ENCODE data around the gene CHD6.

Gene CHD6

DNA sequence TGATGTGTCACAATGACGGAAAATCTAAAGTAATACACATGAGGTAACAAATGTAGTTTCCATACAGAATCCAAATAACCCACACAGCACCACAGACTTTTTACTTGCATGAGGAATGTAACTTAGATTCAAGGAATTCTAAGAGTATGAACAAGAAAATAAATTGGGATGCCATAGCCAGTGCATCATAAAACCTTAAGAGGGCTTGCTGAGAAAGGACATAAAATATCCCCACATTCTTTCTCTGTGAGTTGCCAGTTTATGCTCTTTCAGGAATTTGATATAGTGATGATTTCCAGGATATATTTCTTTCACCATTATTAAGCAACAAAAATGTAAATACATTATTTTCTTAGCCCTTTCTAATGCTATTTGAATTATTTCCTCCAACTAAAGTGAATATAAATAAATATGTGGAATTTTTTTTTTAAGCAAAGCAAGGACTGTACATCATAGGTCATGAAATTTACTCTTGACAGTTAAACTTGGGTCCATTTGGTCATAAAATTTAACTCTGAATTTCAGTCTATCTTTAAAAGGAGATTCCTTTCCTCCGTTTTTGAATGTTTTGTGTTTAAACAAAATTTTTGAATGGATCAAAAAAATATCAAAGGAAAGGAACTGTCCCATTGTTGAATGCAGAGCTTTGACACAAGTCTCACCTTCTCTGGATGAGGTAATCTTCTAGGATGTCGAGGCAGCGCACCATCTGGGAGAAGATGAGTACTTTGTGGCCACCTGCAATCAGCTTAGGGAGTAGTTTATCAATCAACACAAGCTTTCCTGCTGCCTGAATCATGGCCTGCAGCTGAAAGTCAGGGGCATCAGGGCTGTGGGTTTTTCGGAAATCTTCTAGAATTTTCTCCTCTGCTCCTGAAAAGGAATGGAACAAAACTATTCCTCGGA, 135.3 kb downstream of the CHD6 start:
- H3K9ac ChIP-seq (ENCODE audit: low read depth, low read length) = no peak overlapping the region
- no peaks in the 10 kb centered on the region for H3K4me1 ChIP-seq (ENCODE audit: insufficient read depth, low read length)
- H3K36me3 ChIP-seq (ENCODE audit: insufficient read depth, low read length) = peaks cover 22% of the 10 kb centered on the region
- H3K9me3 ChIP-seq (ENCODE audit: control insufficient read depth, insufficient read depth, low read length) = no peaks in the 10 kb centered on the region

DNA sequence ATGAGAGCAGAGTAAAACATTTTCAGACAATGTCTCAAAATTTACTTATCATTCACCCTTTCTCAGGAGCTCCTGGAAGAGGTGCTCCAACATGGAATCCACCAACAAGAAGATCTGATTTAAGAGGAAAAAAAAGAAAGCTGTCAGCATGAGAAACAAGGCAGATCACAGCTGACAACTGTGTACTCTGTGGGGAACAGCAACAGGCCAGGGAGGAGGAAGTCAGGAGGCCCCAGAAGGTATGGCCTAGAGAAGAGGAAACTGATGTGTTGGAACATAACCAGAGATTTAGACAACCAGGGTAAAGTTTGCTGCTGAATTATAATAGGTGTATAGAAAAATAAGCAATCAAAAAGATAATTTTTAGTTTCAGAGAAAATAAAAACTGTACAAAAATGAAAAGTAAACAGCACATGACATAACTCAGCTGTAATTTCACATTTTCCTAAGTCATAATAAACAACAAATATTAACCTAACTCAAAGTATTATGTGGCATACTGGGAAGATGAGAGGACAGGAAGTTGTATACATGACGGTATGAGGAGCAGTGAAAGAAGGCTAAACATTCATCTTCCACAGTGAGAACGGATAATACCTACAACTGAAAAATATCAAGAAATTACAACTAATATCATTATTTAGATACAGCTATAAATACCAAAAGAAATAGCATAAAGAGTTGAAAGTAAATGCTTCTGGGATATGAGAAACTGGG, 138.0 kb downstream of the CHD6 start:
- no peak overlapping the region for H3K9ac ChIP-seq (ENCODE audit: low read depth, low read length)
- peaks cover 4% of the 10 kb centered on the region for H3K36me3 ChIP-seq (ENCODE audit: insufficient read depth, low read length)
- H3K9me3 ChIP-seq (ENCODE audit: control insufficient read depth, insufficient read depth, low read length) = no peaks in the 10 kb centered on the region
- no peaks in the 10 kb centered on the region for H3K4me1 ChIP-seq (ENCODE audit: insufficient read depth, low read length)

DNA sequence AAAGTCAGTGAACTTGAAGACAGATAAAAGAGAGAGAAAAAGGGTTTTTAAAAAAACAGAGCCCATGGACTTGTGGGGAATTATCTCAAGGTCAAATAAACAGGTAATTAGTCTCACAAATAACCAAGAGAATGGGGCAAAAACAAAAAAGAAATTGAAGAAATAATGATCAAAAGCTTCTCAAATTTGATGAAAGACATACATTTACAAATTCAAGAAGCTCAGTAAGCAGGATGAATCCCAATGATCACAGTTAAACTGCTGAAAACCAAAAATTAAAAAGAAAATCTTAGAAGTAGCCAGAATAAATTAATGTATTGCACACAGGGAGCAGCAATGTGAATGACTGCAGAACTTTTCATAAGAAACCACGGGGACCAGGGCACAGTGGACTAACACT, 139.1 kb downstream of the CHD6 start:
- Histone ChIP-seq H3K36me3 (ENCODE audit: insufficient read depth, low read length) (peaks cover 2% of the 10 kb centered on the region), H3K4me1 (ENCODE audit: insufficient read depth, low read length) (no peaks in the 10 kb centered on the region), H3K9me3 (ENCODE audit: control insufficient read depth, insufficient read depth, low read length) (no peaks in the 10 kb centered on the region), H3K9ac (ENCODE audit: low read depth, low read length) (no peak overlapping the region)

DNA sequence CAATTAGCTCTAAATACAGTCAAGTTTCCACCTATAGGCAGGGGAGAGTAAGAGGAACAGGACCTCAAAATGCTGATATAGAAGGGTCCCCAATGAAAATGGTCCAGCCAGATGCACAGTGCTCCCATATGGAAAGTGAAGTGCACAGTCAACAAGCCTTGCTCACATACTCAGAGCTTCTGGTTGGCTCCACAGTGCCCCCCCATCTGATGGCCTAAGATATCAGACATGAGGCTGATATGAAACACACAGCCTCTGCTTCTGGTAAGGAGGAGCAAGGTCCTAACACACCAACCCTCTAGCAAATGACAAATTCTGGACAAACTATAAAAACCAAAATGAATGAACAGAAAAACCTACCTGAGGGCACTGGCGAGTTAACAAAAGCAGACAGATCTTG, 140.2 kb downstream of the CHD6 start:
- Histone ChIP-seq H3K9me3 (ENCODE audit: control insufficient read depth, insufficient read depth, low read length) (no peaks in the 10 kb centered on the region), H3K36me3 (ENCODE audit: insufficient read depth, low read length) (peaks cover 2% of the 10 kb centered on the region), H3K4me1 (ENCODE audit: insufficient read depth, low read length) (no peaks in the 10 kb centered on the region), H3K9ac (ENCODE audit: low read depth, low read length) (no peak overlapping the region)

DNA sequence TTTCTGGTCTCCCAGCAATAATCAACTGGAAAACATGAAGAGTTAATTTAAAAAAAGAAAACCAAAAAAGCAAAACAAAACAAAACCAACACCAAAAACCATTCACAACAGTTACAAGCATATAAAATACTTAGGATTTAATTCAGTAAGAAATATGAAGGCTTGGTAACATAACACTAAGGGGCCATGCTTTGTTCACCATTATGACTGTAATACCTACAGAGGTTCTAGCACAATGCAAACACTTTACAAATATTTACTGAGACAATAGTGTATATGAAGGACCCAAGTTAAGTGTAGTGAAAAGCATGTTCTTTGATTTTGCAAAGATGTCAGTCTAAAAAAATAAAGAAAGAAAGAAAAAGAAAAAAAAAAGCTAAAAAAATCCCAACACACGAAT, 141.7 kb downstream of the CHD6 start:
- no peak overlapping the region for H3K9ac ChIP-seq (ENCODE audit: low read depth, low read length)
- no peaks in the 10 kb centered on the region for H3K4me1 ChIP-seq (ENCODE audit: insufficient read depth, low read length)
- no peaks in the 10 kb centered on the region for H3K9me3 ChIP-seq (ENCODE audit: control insufficient read depth, insufficient read depth, low read length)
- H3K36me3 ChIP-seq (ENCODE audit: insufficient read depth, low read length) = peaks cover 6% of the 10 kb centered on the region

DNA sequence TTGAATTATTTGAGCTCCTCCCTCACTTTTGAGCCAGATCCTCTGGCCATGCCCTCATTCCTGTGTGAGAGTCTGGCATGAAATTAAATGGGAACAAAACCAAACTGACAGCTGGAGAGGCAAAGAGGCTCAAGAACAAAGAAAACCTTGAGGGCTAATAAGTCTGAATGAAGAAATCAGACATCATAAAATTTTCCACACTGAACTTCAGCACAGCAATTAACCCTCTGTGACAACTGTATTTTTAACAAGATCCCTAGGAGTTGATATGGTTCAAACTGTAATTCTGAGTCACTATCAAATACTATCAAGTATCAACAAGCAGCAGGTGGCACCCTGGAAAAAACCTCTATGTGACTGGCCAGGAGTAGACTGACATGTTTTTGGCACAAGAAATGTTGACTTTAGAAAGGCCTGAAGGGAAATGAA, 142.2 kb downstream of the CHD6 start:
- Histone ChIP-seq H3K9me3 (ENCODE audit: control insufficient read depth, insufficient read depth, low read length) (no peaks in the 10 kb centered on the region), H3K4me1 (ENCODE audit: insufficient read depth, low read length) (no peaks in the 10 kb centered on the region), H3K9ac (ENCODE audit: low read depth, low read length) (no peak overlapping the region), H3K36me3 (ENCODE audit: insufficient read depth, low read length) (peaks cover 6% of the 10 kb centered on the region)

DNA sequence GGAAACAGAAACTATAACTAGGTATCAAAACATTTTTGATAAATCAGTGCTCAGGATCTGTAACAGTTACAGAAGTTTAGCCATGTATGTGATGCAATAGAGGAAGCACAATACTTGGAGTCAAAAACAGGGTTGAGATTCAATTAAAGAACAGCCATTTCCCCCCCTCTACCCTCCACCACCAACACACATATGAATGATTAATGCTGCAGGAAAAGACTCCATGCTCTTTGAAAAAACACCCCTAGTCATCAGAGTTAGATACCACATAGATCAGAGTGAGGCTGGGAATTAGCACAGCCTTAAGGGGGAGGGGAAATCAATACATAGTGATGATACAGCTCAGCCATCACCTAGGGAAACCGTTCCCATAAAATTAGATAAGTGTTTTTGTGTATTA, 142.7 kb downstream of the CHD6 start:
- H3K9me3 ChIP-seq (ENCODE audit: control insufficient read depth, insufficient read depth, low read length) = no peaks in the 10 kb centered on the region
- H3K4me1 ChIP-seq (ENCODE audit: insufficient read depth, low read length) = no peaks in the 10 kb centered on the region
- H3K9ac ChIP-seq (ENCODE audit: low read depth, low read length) = no peak overlapping the region
- H3K36me3 ChIP-seq (ENCODE audit: insufficient read depth, low read length) = peaks cover 6% of the 10 kb centered on the region

DNA sequence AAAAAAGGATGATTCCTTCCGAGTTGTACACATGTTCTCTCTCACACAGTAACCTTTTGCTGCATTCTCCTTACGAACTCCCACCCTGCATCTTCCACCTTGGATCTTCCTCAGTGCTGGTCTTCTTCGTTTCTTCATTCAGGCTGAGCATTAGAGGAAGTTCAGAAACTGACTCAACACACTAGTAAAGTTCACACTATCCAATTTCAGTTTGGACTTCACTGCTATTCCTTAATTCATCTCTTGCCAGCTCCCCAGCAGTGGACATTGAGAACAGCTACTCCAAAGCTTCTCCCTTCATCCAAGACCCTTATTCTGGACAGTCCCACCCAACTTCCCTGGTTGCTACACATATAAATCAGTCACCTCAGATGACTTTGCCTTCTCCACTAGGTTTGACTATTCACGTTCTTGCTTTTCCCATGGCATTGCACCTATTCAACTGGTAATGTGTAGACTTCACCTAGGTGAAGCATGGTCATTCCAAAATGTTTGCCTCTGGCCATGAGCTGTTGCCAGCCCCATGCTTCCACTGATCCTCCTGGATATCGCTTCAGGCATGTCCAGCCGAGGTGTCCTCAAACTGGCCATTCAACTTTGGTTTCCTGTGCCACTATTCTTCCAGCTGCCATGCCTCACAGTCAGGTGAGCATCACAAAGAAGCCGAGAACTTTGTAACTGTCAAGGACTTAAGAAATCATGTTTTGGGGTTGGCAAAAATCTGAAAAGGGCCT, 147.6 kb downstream of the CHD6 start:
- no peak overlapping the region for H3K9ac ChIP-seq (ENCODE audit: low read depth, low read length)
- H3K9me3 ChIP-seq (ENCODE audit: control insufficient read depth, insufficient read depth, low read length) = no peaks in the 10 kb centered on the region; the same call in 1 of the 2 replicates
- no peaks in the 10 kb centered on the region for H3K4me1 ChIP-seq (ENCODE audit: insufficient read depth, low read length)
- H3K36me3 ChIP-seq (ENCODE audit: insufficient read depth, low read length) = peaks cover 5% of the 10 kb centered on the region

DNA sequence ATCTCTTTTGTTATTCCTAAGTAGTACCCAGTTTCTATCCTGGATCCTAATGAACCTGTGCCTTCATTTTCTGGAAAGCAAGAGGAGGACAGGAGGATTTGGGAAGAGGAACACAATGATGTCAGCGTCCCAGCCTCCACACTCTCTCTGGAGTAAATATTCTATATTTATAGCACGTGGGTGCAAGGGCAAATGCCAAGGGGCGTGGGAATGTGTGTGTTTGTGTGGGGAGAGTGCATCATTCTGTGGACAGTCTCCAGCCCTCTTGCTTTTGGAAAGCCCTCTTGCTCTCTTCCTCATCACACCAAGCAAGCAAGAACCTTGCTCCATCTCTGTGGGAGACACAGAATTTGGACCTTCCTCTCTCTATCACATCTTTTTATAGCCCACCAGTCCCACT, 148.3 kb downstream of the CHD6 start:
- Histone ChIP-seq H3K9me3 (ENCODE audit: control insufficient read depth, insufficient read depth, low read length) (no peaks in the 10 kb centered on the region; the same call in 1 of the 2 replicates), H3K36me3 (ENCODE audit: insufficient read depth, low read length) (peaks cover 4% of the 10 kb centered on the region; the same call in 1 of the 2 replicates), H3K9ac (ENCODE audit: low read depth, low read length) (no peak overlapping the region), H3K4me1 (ENCODE audit: insufficient read depth, low read length) (no peaks in the 10 kb centered on the region)

DNA sequence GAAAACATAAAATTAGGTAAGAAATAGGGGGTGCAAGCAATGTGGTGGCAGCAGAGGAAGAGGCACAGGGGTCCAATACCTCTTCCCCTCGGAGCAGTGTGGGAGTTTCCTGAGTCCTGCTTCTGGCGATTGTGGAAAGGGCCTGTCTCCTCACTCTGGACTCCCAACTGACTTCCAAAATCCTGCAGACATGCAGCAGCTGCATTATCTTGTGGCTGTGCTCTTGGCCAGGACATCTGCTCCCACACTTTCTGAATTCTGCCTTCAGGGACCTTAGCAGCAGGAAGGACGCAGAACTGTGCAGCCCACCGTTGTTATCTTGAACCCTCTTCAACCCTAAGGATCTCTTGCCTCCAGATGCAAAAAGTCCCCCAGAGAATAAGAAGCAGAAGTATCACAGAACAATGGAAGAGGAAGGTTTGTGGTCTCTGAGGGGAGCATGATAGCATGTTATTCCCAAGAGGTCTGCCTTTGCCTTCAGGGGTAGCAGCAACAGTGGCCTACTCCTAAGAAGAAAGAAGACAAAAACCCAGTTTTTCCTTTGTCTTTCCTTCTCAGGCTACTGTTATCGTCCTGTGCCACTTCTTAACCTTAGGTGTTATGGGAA, 149.1 kb downstream of the CHD6 start:
- peaks cover 4% of the 10 kb centered on the region; the same call in 1 of the 2 replicates for H3K36me3 ChIP-seq (ENCODE audit: insufficient read depth, low read length)
- H3K9me3 ChIP-seq (ENCODE audit: control insufficient read depth, insufficient read depth, low read length) = no peaks in the 10 kb centered on the region; the same call in 1 of the 2 replicates
- no peaks in the 10 kb centered on the region for H3K4me1 ChIP-seq (ENCODE audit: insufficient read depth, low read length)
- H3K9ac ChIP-seq (ENCODE audit: low read depth, low read length) = no peak overlapping the region

DNA sequence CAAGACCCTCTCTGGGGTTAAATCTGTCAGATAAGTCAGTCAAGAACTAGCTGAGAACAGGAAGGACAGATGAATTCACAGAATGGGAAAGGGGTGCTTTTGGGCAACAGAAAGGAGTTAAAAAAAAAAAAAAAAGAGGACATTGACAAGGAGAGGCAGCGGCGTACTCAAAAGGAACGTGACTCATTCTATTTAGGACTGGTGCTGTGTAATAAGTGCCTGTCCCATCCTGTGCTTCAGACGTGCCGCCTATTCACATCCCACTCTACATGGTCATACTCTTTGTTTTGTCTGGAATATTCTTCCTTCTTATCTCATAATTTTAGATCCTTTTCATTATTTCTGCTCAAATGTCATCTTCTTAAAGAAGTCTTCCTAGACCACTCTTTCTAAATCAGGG, 150.5 kb downstream of the CHD6 start:
- Histone ChIP-seq H3K9me3 (ENCODE audit: control insufficient read depth, insufficient read depth, low read length) (peaks cover 2% of the 10 kb centered on the region; the same call in 1 of the 2 replicates), H3K9ac (ENCODE audit: low read depth, low read length) (no peak overlapping the region), H3K4me1 (ENCODE audit: insufficient read depth, low read length) (no peaks in the 10 kb centered on the region), H3K36me3 (ENCODE audit: insufficient read depth, low read length) (peaks cover 1% of the 10 kb centered on the region; the same call in 1 of the 2 replicates)

DNA sequence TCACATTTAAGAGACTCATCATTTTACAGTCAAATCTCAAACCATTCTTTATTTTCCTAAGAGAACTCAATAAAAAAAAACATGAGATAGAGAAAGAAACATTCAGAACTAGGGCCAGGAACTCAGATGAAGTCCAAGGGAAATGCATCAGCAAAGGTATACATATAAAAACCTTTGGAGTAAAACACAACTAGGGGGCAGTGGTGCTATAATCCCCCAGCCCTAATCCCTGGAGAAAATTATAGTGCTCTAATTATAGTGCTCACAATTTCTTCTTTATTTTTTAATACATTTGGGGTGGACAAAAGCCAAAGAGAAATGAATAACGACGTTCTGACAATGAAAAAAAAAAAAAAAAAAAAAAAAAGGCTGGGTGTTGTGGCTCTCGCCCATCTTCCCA, 151.0 kb downstream of the CHD6 start:
- Histone ChIP-seq H3K9ac (ENCODE audit: low read depth, low read length) (no peak overlapping the region), H3K4me1 (ENCODE audit: insufficient read depth, low read length) (no peaks in the 10 kb centered on the region), H3K9me3 (ENCODE audit: control insufficient read depth, insufficient read depth, low read length) (peaks cover 2% of the 10 kb centered on the region; the same call in 1 of the 2 replicates), H3K36me3 (ENCODE audit: insufficient read depth, low read length) (no peaks in the 10 kb centered on the region; the same call in 1 of the 2 replicates)

DNA sequence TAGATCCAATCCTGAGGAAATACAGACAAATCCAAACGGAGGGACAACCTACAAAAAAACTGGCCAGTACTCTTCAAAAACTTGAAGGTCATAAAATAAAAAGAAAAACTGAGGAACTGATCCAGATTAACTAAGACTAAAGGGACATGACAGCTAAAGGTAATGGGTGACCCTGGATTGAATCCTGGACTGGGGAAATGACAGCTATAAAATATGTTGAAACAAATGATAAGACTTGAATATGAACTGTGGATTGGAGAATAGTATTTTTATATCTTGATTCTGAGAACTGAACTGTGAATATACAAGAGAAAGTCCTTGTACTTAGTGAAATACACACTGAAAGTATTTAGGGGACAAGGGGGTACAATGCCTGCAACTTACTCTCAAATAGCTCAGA, 154.6 kb downstream of the CHD6 start:
- H3K9me3 ChIP-seq (ENCODE audit: control insufficient read depth, insufficient read depth, low read length) = peaks cover 7% of the 10 kb centered on the region; the same call in 1 of the 2 replicates
- H3K9ac ChIP-seq (ENCODE audit: low read depth, low read length) = no peak overlapping the region
- H3K36me3 ChIP-seq (ENCODE audit: insufficient read depth, low read length) = peaks cover 3% of the 10 kb centered on the region
- no peaks in the 10 kb centered on the region for H3K4me1 ChIP-seq (ENCODE audit: insufficient read depth, low read length)
